Neural crest cell (in vitro differentiated cells): Measurements from ENCODE around the gene ZNF667. TPM values are rescaled to one million over a fixed set of nuclear protein-coding genes. Genes with fewer than 3 reads are reported as not detected.

ENCODE experiments used
- DNase-seq: peaks from one replicate; pipeline ENCODE4 v3.0.0; 2021; ENCODE audit warnings: low read depth, mixed read lengths, low spot score
- H3K27ac Mint-ChIP-seq: one replicate; pipeline ENCODE4 v1.8.0; 2021; ENCODE audit warnings: mild to moderate bottlenecking, mixed read lengths; ENCODE audit not compliant: unreplicated experiment
- H3K27me3 Mint-ChIP-seq: 2 replicates; pipeline ENCODE4 v1.8.0; 2021; ENCODE audit warnings: low read depth, mild to moderate bottlenecking, mixed read lengths
- H3K36me3 Mint-ChIP-seq: 2 replicates; pipeline ENCODE4 v1.8.0; 2021; ENCODE audit warnings: low read depth, mild to moderate bottlenecking, mixed read lengths
- H3K4me1 Mint-ChIP-seq: 2 replicates; pipeline ENCODE4 v1.8.0; 2021; ENCODE audit warnings: mixed read lengths
- H3K4me3 Mint-ChIP-seq: one replicate; pipeline ENCODE4 v1.8.0; 2021; ENCODE audit warnings: mild to moderate bottlenecking, mixed read lengths
- H3K9me3 Mint-ChIP-seq: 2 replicates; pipeline ENCODE4 v1.8.0; 2021; ENCODE audit warnings: mixed read lengths
- CTCF ChIP-seq: fragments of 200-600 bp; sonication (generic); conservative IDR thresholded peaks from 2 replicates; pipeline ENCODE4 v1.5.0; 2021; ENCODE audit warnings: antibody characterized with exemption, mild to moderate bottlenecking
- total RNA-seq: library from RNA; stranded (reverse); gene quantifications from 2 replicates; pipeline ENCODE4 v1.2.1, GENCODE V29; 2021

ZNF667 gene
- total RNA-seq, 1 donor from 2014 or later = not detected

- no peak for DNase-seq
- H3K4me3 Mint-ChIP-seq = no peak overlapping the region
- H3K36me3 Mint-ChIP-seq = peaks cover 4% of the 10 kb centered on the region
- no peak overlapping the region for H3K27ac Mint-ChIP-seq
- H3K9me3 Mint-ChIP-seq = peaks cover 42% of the 10 kb centered on the region
- TF ChIP-seq CTCF = no peak
- H3K27me3 Mint-ChIP-seq = no peaks in the 10 kb centered on the region
- no peaks in the 10 kb centered on the region for H3K4me1 Mint-ChIP-seq
These were observed 14.3 kb upstream of the ZNF667 start for GRCh38 chr19:56491399-56491798.

- Mint-ChIP-seq H3K27ac (no peak overlapping the region), H3K36me3 (peaks cover 10% of the 10 kb centered on the region), H3K9me3 (peaks cover 24% of the 10 kb centered on the region), H3K4me1 (no peaks in the 10 kb centered on the region), H3K27me3 (no peaks in the 10 kb centered on the region), H3K4me3 (no peak overlapping the region)
- no peak for DNase-seq
- TF ChIP-seq CTCF = no peak
These were observed 539 bp upstream of the ZNF667 start for GRCh38 chr19:56477429-56478338.

- Mint-ChIP-seq H3K27ac (no peak overlapping the region), H3K4me3 (no peak overlapping the region), H3K4me1 (no peaks in the 10 kb centered on the region), H3K36me3 (peaks cover 10% of the 10 kb centered on the region), H3K9me3 (peaks cover 26% of the 10 kb centered on the region), H3K27me3 (no peaks in the 10 kb centered on the region)
- no peak for DNase-seq
- TF ChIP-seq CTCF = no peak
These were observed 1.1 kb downstream of the ZNF667 start for GRCh38 chr19:56476093-56476492.

GRCh38 chr19:56474308-56474707 is 2.8 kb downstream of the ZNF667 start:
- H3K9me3 Mint-ChIP-seq = peaks cover 19% of the 10 kb centered on the region
- no peak overlapping the region for H3K4me3 Mint-ChIP-seq
- no peak for TF ChIP-seq CTCF
- peaks cover 10% of the 10 kb centered on the region for H3K36me3 Mint-ChIP-seq
- H3K27ac Mint-ChIP-seq = no peak overlapping the region
- no peaks in the 10 kb centered on the region for H3K4me1 Mint-ChIP-seq
- DNase-seq = no peak
- no peaks in the 10 kb centered on the region for H3K27me3 Mint-ChIP-seq

GRCh38 chr19:56441206-56441792 is 35.8 kb downstream of the ZNF667 start:
- Mint-ChIP-seq H3K4me1 (no peaks in the 10 kb centered on the region), H3K36me3 (peaks cover 20% of the 10 kb centered on the region), H3K27me3 (no peaks in the 10 kb centered on the region), H3K9me3 (peaks cover 24% of the 10 kb centered on the region), H3K4me3 (no peak overlapping the region), H3K27ac (no peak overlapping the region)
- no peak for DNase-seq
- no peak for TF ChIP-seq CTCF
